Lower leg skin (tissue), 3 donors: ENCODE data around the gene ADD1.

Source experiments
- CTCF ChIP-seq, 3 donors: fragments of 450-650 bp; IDR thresholded peaks; one replicate each; pipeline ENCODE4 v1.5.1; 2016; ENCODE audit warnings: antibody characterized with exemption in 3 of 3, mild to moderate bottlenecking in 3 of 3, moderate library complexity in 2 of 3
- POLR2A ChIP-seq, 2 donors: fragments of 450-650 bp; IDR thresholded peaks; one replicate each; pipeline ENCODE4 v1.6.1; 2016 to 2017; ENCODE audit warnings: antibody characterized with exemption in 2 of 2, mild to moderate bottlenecking in 1 of 2, moderate library complexity in 1 of 2

GRCh38 chr4:2943364-2944090 is 99.9 kb downstream of the ADD1 start:
- TF ChIP-seq CTCF (IDR thresholded peaks at IDR 0.05) (no peak), POLR2A (IDR thresholded peaks at IDR 0.05) (no peak)
